GM23338 (cell line): ENCODE data around the gene PPM1N. TPM values are rescaled to one million over a fixed set of nuclear protein-coding genes. Genes with fewer than 3 reads are reported as not detected.

Experiments used
- ATAC-seq: fragments of 200-7000 bp; cut with Tn5 transposase; 3 replicates; pipeline ENCODE4 v1.9.1; 2020
- DNase-seq: peaks from one replicate; pipeline ENCODE4 v3.0.0-alpha.2; 2015; ENCODE audit warnings: low spot score
- H2AFZ ChIP-seq: fragments of 200-600 bp; sonication (generic); 2 replicates; pipeline ENCODE4 v1.8.0; 2016; ENCODE audit warnings: antibody characterized with exemption, mild to moderate bottlenecking, moderate library complexity
- H3F3A ChIP-seq: fragments of 200-600 bp; sonication (generic); replicated peaks from 2 replicates; pipeline ENCODE4 v1.8.0; 2017; ENCODE audit warnings: antibody characterized with exemption, mixed run types, low read depth
- H3K27ac ChIP-seq: fragments of 200-600 bp; sonication (generic); 2 replicates; pipeline ENCODE4 v1.6.1; 2016; ENCODE audit warnings: low read depth
- H3K27me3 ChIP-seq: fragments of 200-600 bp; sonication (generic); 2 replicates; pipeline ENCODE4 v1.8.0; 2016; ENCODE audit warnings: mild to moderate bottlenecking, mixed run types, moderate library complexity; ENCODE audit not compliant: insufficient read depth
- H3K36me3 ChIP-seq: fragments of 200-600 bp; sonication (generic); 2 replicates; pipeline ENCODE4 v1.8.0; 2016; ENCODE audit warnings: mild to moderate bottlenecking; ENCODE audit not compliant: insufficient read depth
- H3K4me1 ChIP-seq: fragments of 200-600 bp; sonication (generic); 2 replicates; pipeline ENCODE4 v1.8.0; 2016; ENCODE audit warnings: mild to moderate bottlenecking, moderate library complexity; ENCODE audit not compliant: insufficient read depth
- H3K4me2 ChIP-seq: fragments of 200-600 bp; sonication (generic); 2 replicates; pipeline ENCODE4 v1.7.1; 2017; ENCODE audit warnings: mixed run types
- H3K4me3 ChIP-seq: fragments of 200-600 bp; sonication (generic); 2 replicates; pipeline ENCODE4 v1.6.1; 2016; ENCODE audit warnings: mixed run types
- H3K79me2 ChIP-seq: fragments of 200-600 bp; sonication (generic); replicated peaks from 2 replicates; pipeline ENCODE4 v1.8.0; 2017; ENCODE audit warnings: mild to moderate bottlenecking; ENCODE audit not compliant: insufficient read depth
- H3K9me2 ChIP-seq: fragments of 200-600 bp; sonication (generic); 2 replicates; pipeline ENCODE4 v1.8.0; 2017; ENCODE audit not compliant: insufficient read depth
- H4K20me1 ChIP-seq: fragments of 200-600 bp; sonication (generic); replicated peaks from 2 replicates; pipeline ENCODE4 v1.8.0; 2017; ENCODE audit warnings: mild to moderate bottlenecking; ENCODE audit not compliant: insufficient read depth
- H3K27ac Mint-ChIP-seq: 2 replicates; pipeline ENCODE4 v1.8.0; 2020; ENCODE audit warnings: inconsistent platforms, mild to moderate bottlenecking, moderate library complexity, mixed read lengths
- H3K27me3 Mint-ChIP-seq: 3 replicates; pipeline ENCODE4 v1.8.0; 2022; ENCODE audit warnings: low read depth, mild to moderate bottlenecking, moderate library complexity, mixed read lengths, inconsistent platforms; ENCODE audit not compliant: insufficient read depth, poor library complexity
- H3K36me3 Mint-ChIP-seq: 3 replicates; pipeline ENCODE4 v1.8.0; 2021; ENCODE audit warnings: low read depth, mild to moderate bottlenecking, inconsistent platforms, moderate library complexity, mixed read lengths
- H3K4me1 Mint-ChIP-seq: 3 replicates; pipeline ENCODE4 v1.8.0; 2020; ENCODE audit warnings: mild to moderate bottlenecking, inconsistent platforms, mixed read lengths
- H3K4me3 Mint-ChIP-seq: 3 replicates; pipeline ENCODE4 v1.8.0; 2021; ENCODE audit warnings: moderate library complexity, mild to moderate bottlenecking, inconsistent platforms, mixed read lengths
- H3K9me3 Mint-ChIP-seq: 3 replicates; pipeline ENCODE4 v1.8.0; 2020; ENCODE audit warnings: moderate library complexity, mild to moderate bottlenecking, inconsistent platforms, mixed read lengths
- CTCF ChIP-seq, 2 experiments: fragments of 200-600 bp in 1 of 2; sonication (generic) in 1 of 2; conservative IDR thresholded peaks; 2 replicates each; pipeline versions ENCODE4 v1.5.1 to v1.6.1; 2016 to 2017; ENCODE audit warnings: antibody characterized with exemption in 2 of 2, low read depth in 2 of 2, mild to moderate bottlenecking in 2 of 2, moderate library complexity in 1 of 2
- REST ChIP-seq: IDR thresholded peaks from one replicate; pipeline ENCODE4 v1.6.1; 2018; ENCODE audit warnings: antibody characterized with exemption; ENCODE audit not compliant: unreplicated experiment
- ZNF462 ChIP-seq: fragments of 250-450 bp; sonication (Bioruptor Pico); IDR thresholded peaks from 2 replicates; pipeline ENCODE4 v1.5.0; 2020; ENCODE audit warnings: mild to moderate bottlenecking, moderate library complexity
- polyA plus RNA-seq: library from polyadenylated mRNA; unstranded; fragments of >200 nt; fragmentation: Nextera tagmentation; extraction: Ambion mirVana; gene quantifications from 2 replicates; pipeline ENCODE4 v1.2.1, GENCODE V29; 2016
- total RNA-seq: library from RNA; depleted of rRNA; stranded (reverse); fragments of >200 nt; shearing (Covaris generic); gene quantifications from 2 replicates; pipeline ENCODE4 v1.2.3, GENCODE V29; 2014

PPM1N gene
- total and polyA plus RNA-seq, 2 experiments from 2014 or later, result 15.2 to 25.1 TPM

DNA sequence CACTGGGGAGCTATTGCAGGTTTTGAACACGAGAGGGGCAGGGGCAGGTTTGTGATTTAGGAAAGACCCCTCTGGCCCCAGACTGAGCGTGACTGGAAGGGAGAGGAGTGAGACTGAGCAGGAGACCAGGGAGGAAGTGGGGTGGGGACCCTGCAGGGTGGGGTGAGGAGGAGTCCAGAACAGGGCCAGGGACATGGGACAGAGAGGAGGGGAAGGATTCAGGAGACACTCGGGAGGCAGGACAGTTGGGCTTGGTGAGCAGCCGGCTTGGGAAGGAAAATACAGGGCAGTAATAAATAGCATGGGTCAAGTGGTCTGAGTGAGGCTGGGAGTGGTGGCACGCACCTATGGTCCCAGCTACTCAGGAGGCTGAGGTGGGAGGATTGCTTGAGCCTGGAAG lies 21.1 kb upstream of the PPM1N start (continued):
- no peak for TF ChIP-seq REST

GRCh38 chr19:45477713-45478453 lies 20.4 kb upstream of the PPM1N start:
- Mint-ChIP-seq H3K4me3 (peak overlapping the region; percentile 64), H3K27me3 (peaks cover 31% of the 10 kb centered on the region), H3K27ac (peak overlapping the region; percentile 0; the same call in 1 of the 2 replicates), H3K36me3 (no peaks in the 10 kb centered on the region; the same call in 2 of the 3 replicates), H3K4me1 (peaks cover 22% of the 10 kb centered on the region), H3K9me3 (peaks cover 2% of the 10 kb centered on the region; the same call in 2 of the 3 replicates)
- Histone ChIP-seq H3K27ac (no peak overlapping the region), H3K4me3 (peak overlapping the region; percentile 51), H2AFZ (no peak overlapping the region), H3K4me1 (peaks cover 8% of the 10 kb centered on the region; the same call in 1 of the 2 replicates), H3F3A (peaks cover 5% of the 10 kb centered on the region; the same call in 1 of the 2 replicates), H4K20me1 (no peaks in the 10 kb centered on the region), H3K79me2 (no peaks in the 10 kb centered on the region), H3K27me3 (peaks cover 31% of the 10 kb centered on the region), H3K4me2 (peak overlapping the region; percentile 45), H3K9me2 (no peaks in the 10 kb centered on the region), H3K36me3 (no peaks in the 10 kb centered on the region)
- ATAC-seq, result no peak
- no peak for TF ChIP-seq CTCF (conservative IDR thresholded peaks at IDR 0.05; ENCODE audit: low read depth in 2 of 2)
- TF ChIP-seq ZNF462 (CRISPR knock-in tag), result no peak
- DNase-seq, result no peak
